HG03342 (cell line): Measurements from ENCODE around the gene SHC2.
"Not testable (repeated sequence)": the region's sequence is repeated elsewhere in the genome, so short reads cannot be mapped to it uniquely, and the experiment has no call there.

ENCODE experiments used
- ATAC-seq: cut with Tn5 transposase; IDR thresholded peaks from one replicate; pipeline ENCODE4 v1.9.1; 2021; ENCODE audit warnings: mild to moderate bottlenecking, moderate library complexity; ENCODE audit not compliant: unreplicated experiment

SHC2 gene

GRCh38 chr19:425056-425455 is 35.8 kb downstream of the SHC2 start:
- no peak for ATAC-seq

GRCh38 chr19:424546-424945 is 36.3 kb downstream of the SHC2 start:
- ATAC-seq = no peak

- ATAC-seq = no peak
These were observed 37.0 kb downstream of the SHC2 start for GRCh38 chr19:423691-424466.

GRCh38 chr19:422917-423226 is 38.0 kb downstream of the SHC2 start:
- ATAC-seq = not testable (repeated sequence)

GRCh38 chr19:422213-422916 is 38.5 kb downstream of the SHC2 start:
- ATAC-seq = no peak

GRCh38 chr19:419721-420515 is 40.9 kb downstream of the SHC2 start:
- no peak for ATAC-seq

- ATAC-seq = no peak
These were observed 41.8 kb downstream of the SHC2 start for GRCh38 chr19:418761-419671.

GRCh38 chr19:416416-416815 is 44.4 kb downstream of the SHC2 start:
- no peak for ATAC-seq

GRCh38 chr19:415292-415691 is 45.5 kb downstream of the SHC2 start:
- ATAC-seq = no peak

GRCh38 chr19:413756-414420 is 46.9 kb downstream of the SHC2 start:
- no peak for ATAC-seq

- no peak for ATAC-seq
These were observed 48.2 kb downstream of the SHC2 start for GRCh38 chr19:412356-413355.

- ATAC-seq = no peak
These were observed 49.0 kb downstream of the SHC2 start for GRCh38 chr19:411723-412355.

- ATAC-seq = not testable (repeated sequence)
These were observed 49.6 kb downstream of the SHC2 start for GRCh38 chr19:411121-411722.

- no peak for ATAC-seq
These were observed 50.5 kb downstream of the SHC2 start for GRCh38 chr19:410243-410781.

- no peak for ATAC-seq
These were observed 51.2 kb downstream of the SHC2 start for GRCh38 chr19:409516-410242.

GRCh38 chr19:408902-409515 is 51.8 kb downstream of the SHC2 start, which contains the start of gene C2CD4C:
TSS of gene C2CD4C (minus strand) at chr19:409147. CDS start at chr19:408361, 786 bp downstream.
- ATAC-seq = no peak
